ENCODE measurements around the gene RNF220. TPM values are rescaled to one million over a fixed set of nuclear protein-coding genes. Genes with fewer than 3 reads are reported as not detected.

Gene RNF220
- total RNA-seq, 1 experiment from 2014 or later, result 128 TPM

GRCh38 chr1:44584167-44584566, 179.1 kb downstream of the RNF220 start (continued):
- TF ChIP-seq PRDM15 (CRISPR knock-in tag; IDR thresholded peaks at IDR 0.05) (no peak), E2F5 (CRISPR knock-in tag; IDR thresholded peaks at IDR 0.05) (no peak), AFF4 (CRISPR knock-in tag; IDR thresholded peaks at IDR 0.05; ENCODE audit: borderline replicate concordance) (no peak), SP1 (CRISPR knock-in tag; conservative IDR thresholded peaks at IDR 0.05) (no peak)

GRCh38 chr1:44585315-44585920, 180.4 kb downstream of the RNF220 start:
- ATAC-seq (no peak), DNase-seq (ENCODE audit: low spot score) (no peak)
- no peaks in the 10 kb centered on the region for H3K36me3 Mint-ChIP-seq
- TF ChIP-seq CREB1 (CRISPR knock-in tag; IDR thresholded peaks at IDR 0.05), result no peak
- no peak for TF ChIP-seq USF2 (CRISPR knock-in tag; IDR thresholded peaks at IDR 0.05)
- TF ChIP-seq ZNF121 (CRISPR knock-in tag; IDR thresholded peaks at IDR 0.05), result no peak
- TF ChIP-seq GABPB1 (CRISPR knock-in tag; IDR thresholded peaks at IDR 0.05), result no peak
- TF ChIP-seq AFF4 (CRISPR knock-in tag; IDR thresholded peaks at IDR 0.05; ENCODE audit: borderline replicate concordance), result no peak
- no peak for TF ChIP-seq CREM (CRISPR knock-in tag; IDR thresholded peaks at IDR 0.05)
- no peak for TF ChIP-seq MAX (CRISPR knock-in tag; IDR thresholded peaks at IDR 0.05)
- no peak for TF ChIP-seq HMGXB4 (CRISPR knock-in tag; IDR thresholded peaks at IDR 0.05)
- no peak overlapping the region for H3K4me3 Mint-ChIP-seq
- peaks cover 17% of the 10 kb centered on the region; the same call in 1 of the 2 replicates for H3K4me1 Mint-ChIP-seq
- ChIA-PET POLR2A (no interaction called here), CTCF (interaction anchor here (1.2 to 2.2 kb wide), 3 partner anchors 9 to 207 kb away, joined by 4 to 18 read pairs (median 6); no protein-coding TSS in a partner anchor)
- no peak overlapping the region for H3K27ac Mint-ChIP-seq
- H3K9me3 Mint-ChIP-seq, result no peaks in the 10 kb centered on the region
- no peaks in the 10 kb centered on the region for H3K27me3 Mint-ChIP-seq (ENCODE audit: low read depth)

Measured in WTC11 (cell line).